SK-N-SH (cell line): ENCODE results near the gene ITGAE. TPM values are rescaled to one million over a fixed set of nuclear protein-coding genes. Genes with fewer than 3 reads are reported as not detected.
"Not testable (repeated sequence)": the region's sequence is repeated elsewhere in the genome, so short reads cannot be mapped to it uniquely, and the experiment has no call there.

ENCODE experiments used
- CTCF ChIA-PET: fragments of 300-600, 350-600 bp; formaldehyde crosslinking; extraction: SDS; loops from one replicate; lab custom pipeline; 2021; lab: Yijun Ruan, JAX
- POLR2A ChIA-PET: fragments of 350-600 bp; sonication (Branson Sonifier 250); formaldehyde crosslinking; extraction: SDS; loops from one replicate; lab custom pipeline; 2020; ENCODE audit warnings: antibody characterized with exemption, inconsistent platforms; lab: Yijun Ruan, JAX
- DNase-seq: peaks from one replicate; pipeline ENCODE4 v3.0.0; 2012
- H2AFZ ChIP-seq: fragments of 200-600 bp; sonication (generic); 2 replicates; pipeline ENCODE4 v1.8.1; 2016; ENCODE audit warnings: antibody characterized with exemption, mild to moderate bottlenecking, low read depth
- H3F3A ChIP-seq: fragments of 200-600 bp; sonication (generic); replicated peaks from 2 replicates; pipeline ENCODE3; 2016; ENCODE audit warnings: antibody characterized with exemption, mild to moderate bottlenecking; ENCODE audit not compliant: insufficient read depth
- H3K27ac ChIP-seq, 2 experiments: fragments of 200-500 bp in 1 of 2; fragments of 200-600 bp in 1 of 2; sonication (Bioruptor generic) in 1 of 2; sonication (generic), shearing (Covaris generic) in 1 of 2; 2 replicates each; pipeline versions ENCODE4 v1.5.1 to v1.6.1; 2014 to 2016; ENCODE audit warnings: low read depth in 2 of 2, inconsistent platforms in 1 of 2, low read length in 1 of 2, mild to moderate bottlenecking in 1 of 2, mixed read lengths in 1 of 2
- H3K27me3 ChIP-seq: fragments of 200-600 bp; sonication (generic), shearing (Covaris generic); 2 replicates; pipeline ENCODE4 v1.6.1; 2016; ENCODE audit warnings: mixed run types; ENCODE audit not compliant: insufficient read depth
- H3K36me3 ChIP-seq, 2 experiments: fragments of 200-500 bp in 1 of 2; fragments of 200-600 bp in 1 of 2; sonication (Bioruptor generic) in 1 of 2; sonication (generic) in 1 of 2; replicated peaks in 1 of 2; 2 replicates each; pipeline versions ENCODE3 to v1.5.1; 2014 to 2016; ENCODE audit warnings: low read length in 1 of 2, mild to moderate bottlenecking in 1 of 2; ENCODE audit not compliant: insufficient read depth in 2 of 2, control insufficient read depth in 1 of 2
- H3K4me1 ChIP-seq, 2 experiments: fragments of 200-500 bp in 1 of 2; fragments of 200-600 bp in 1 of 2; sonication (Bioruptor generic) in 1 of 2; sonication (generic), shearing (Covaris generic) in 1 of 2; 2 replicates each; pipeline versions ENCODE4 v1.5.1 to v1.6.1; 2014 to 2016; ENCODE audit warnings: low read depth in 1 of 2, low read length in 1 of 2, mixed run types in 1 of 2; ENCODE audit not compliant: insufficient read depth in 2 of 2, control insufficient read depth in 1 of 2
- H3K4me2 ChIP-seq: fragments of 200-600 bp; sonication (generic), shearing (Covaris generic); 2 replicates; pipeline ENCODE4 v1.6.1; 2017; ENCODE audit warnings: mixed run types
- H3K4me3 ChIP-seq, 2 experiments: fragments of 200-500 bp in 1 of 2; fragments of 200-600 bp in 1 of 2; sonication (Bioruptor generic) in 1 of 2; sonication (generic), shearing (Covaris generic) in 1 of 2; 2 replicates each; pipeline versions ENCODE4 v1.5.1 to v1.8.1; 2014 to 2016; ENCODE audit warnings: low read depth in 2 of 2, inconsistent platforms in 1 of 2, low read length in 1 of 2, mild to moderate bottlenecking in 1 of 2, mixed read lengths in 1 of 2, moderate library complexity in 1 of 2
- H3K79me2 ChIP-seq: fragments of 200-600 bp; sonication (generic); 2 replicates; pipeline ENCODE4 v1.8.1; 2017; ENCODE audit warnings: mild to moderate bottlenecking; ENCODE audit not compliant: insufficient read depth
- H3K9ac ChIP-seq: fragments of 200-600 bp; sonication (generic); 2 replicates; pipeline ENCODE4 v1.6.1; 2017; ENCODE audit warnings: mixed run types
- H3K9me2 ChIP-seq: fragments of 200-600 bp; sonication (generic); 2 replicates; pipeline ENCODE4 v1.6.1; 2017; ENCODE audit warnings: mixed run types
- H3K9me3 ChIP-seq: fragments of 200-600 bp; sonication (generic); 2 replicates; pipeline ENCODE4 v1.6.1; 2017; ENCODE audit warnings: mixed run types, mild to moderate bottlenecking, moderate library complexity
- H4K20me1 ChIP-seq: fragments of 200-600 bp; sonication (generic); 2 replicates; pipeline ENCODE4 v1.6.1; 2017; ENCODE audit warnings: mild to moderate bottlenecking, mixed run types; ENCODE audit not compliant: insufficient read depth
- FOSL2 ChIP-seq: IDR thresholded peaks from 2 replicates; pipeline ENCODE4 v1.4.0; 2012; ENCODE audit warnings: low read depth, mild to moderate bottlenecking, moderate library complexity, borderline replicate concordance
- GABPA ChIP-seq: IDR thresholded peaks from 2 replicates; pipeline ENCODE4 v1.4.0; 2012; ENCODE audit warnings: low read depth, mild to moderate bottlenecking
- RAD21 ChIP-seq: IDR thresholded peaks from 2 replicates; pipeline ENCODE4 v1.6.1; 2012; ENCODE audit warnings: mild to moderate bottlenecking, low read length
- RCOR1 ChIP-seq: fragments of 150-350 bp; IDR thresholded peaks from 2 replicates; pipeline ENCODE4 v1.6.1; 2017; ENCODE audit warnings: antibody characterized with exemption, low read length
- TAF1 ChIP-seq: IDR thresholded peaks from 2 replicates; pipeline ENCODE4 v1.6.1; 2012; ENCODE audit warnings: low read depth, mild to moderate bottlenecking, low read length, moderate library complexity, borderline replicate concordance
- TEAD4 ChIP-seq: IDR thresholded peaks from 2 replicates; pipeline ENCODE4 v1.4.0; 2012; ENCODE audit warnings: mild to moderate bottlenecking, borderline replicate concordance; ENCODE audit not compliant: insufficient read depth
- WGBS: methylation state at CpG from one replicate; pipeline ENCODE4 v1.1.6; 2017; ENCODE audit warnings: low lambda C conversion rate; 5-methylcytosine and 5-hydroxymethylcytosine counted together
- polyA plus RNA-seq, 3 experiments: library from polyadenylated mRNA; depleted of rRNA; stranded (reverse); fragments of >200 nt; gene quantifications; 2 replicates each; pipeline ENCODE4 v1.2.3, GENCODE V29; 2012
- TF ChIP-seq, protein P1 (sequence below): IDR thresholded peaks from 2 replicates; pipeline ENCODE4 v1.6.1; 2012; ENCODE audit warnings: mild to moderate bottlenecking, low read depth, low read length, moderate library complexity
- TF ChIP-seq, protein P2 (sequence below): IDR thresholded peaks from 2 replicates; pipeline ENCODE4 v1.4.0; 2012; ENCODE audit warnings: low read depth

ITGAE gene
- polyA plus RNA-seq, 1 of the 3 experiments (the other 2 are of a cell fraction) = 56.7 TPM

DNA sequence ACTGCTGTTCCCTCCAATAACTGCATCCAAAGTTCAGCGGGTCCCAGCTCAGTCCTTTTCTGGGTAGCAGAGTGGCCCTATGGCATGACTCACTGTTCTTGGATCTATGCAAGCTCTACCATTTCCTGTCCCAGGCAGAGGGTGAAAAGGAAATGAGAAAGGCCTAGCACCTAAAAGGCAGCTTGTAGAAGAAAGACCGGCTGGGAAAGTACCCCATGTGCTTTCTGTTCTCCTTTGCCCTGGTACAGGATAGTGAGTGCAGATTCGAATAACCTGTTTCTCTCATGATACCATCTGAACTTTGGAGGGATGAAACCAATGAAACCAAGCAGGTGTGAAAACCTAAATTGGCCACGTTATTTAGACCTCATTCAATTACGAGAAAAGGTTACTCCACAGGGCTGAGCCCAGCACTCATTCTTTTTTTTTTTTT is 90.0 kb downstream of the ITGAE start:
- no peak overlapping the region for H3K9ac ChIP-seq
- no peak overlapping the region for H2AFZ ChIP-seq
- 88% methylated on average over 5 of the region's 5 CpGs for WGBS
- no peaks in the 10 kb centered on the region for H3K9me3 ChIP-seq
- H3K4me1 ChIP-seq = 0 out of 4 replicates have a peak, but pooled peaks cover 0 to 4% of the 10 kb centered on the region in 2 experiments
- ChIA-PET CTCF (no interaction called here), POLR2A (interaction anchor here (0.7 kb wide), 1 partner anchor 15 kb away, joined by 3 read pairs; the partner anchor contains the start of gene P2RX5)
- peaks cover 8 to 10% of the 10 kb centered on the region in 2 experiments for H3K36me3 ChIP-seq
- DNase-seq = no peak
- H3K4me3 ChIP-seq = no peak overlapping the region
- H3K27me3 ChIP-seq = no peaks in the 10 kb centered on the region
- no peaks in the 10 kb centered on the region for H4K20me1 ChIP-seq
- TF ChIP-seq FOSL2 (peak; percentile 32; the same call in 1 of the 2 replicates), RCOR1 (no peak), GABPA (peak; percentile 20; the same call in 1 of the 2 replicates)
- H3K27ac ChIP-seq = no peak overlapping the region
- no peaks in the 10 kb centered on the region for H3K9me2 ChIP-seq
- H3K79me2 ChIP-seq = no peaks in the 10 kb centered on the region
- H3K4me2 ChIP-seq = no peak overlapping the region
- H3F3A ChIP-seq = peaks cover 5% of the 10 kb centered on the region

DNA sequence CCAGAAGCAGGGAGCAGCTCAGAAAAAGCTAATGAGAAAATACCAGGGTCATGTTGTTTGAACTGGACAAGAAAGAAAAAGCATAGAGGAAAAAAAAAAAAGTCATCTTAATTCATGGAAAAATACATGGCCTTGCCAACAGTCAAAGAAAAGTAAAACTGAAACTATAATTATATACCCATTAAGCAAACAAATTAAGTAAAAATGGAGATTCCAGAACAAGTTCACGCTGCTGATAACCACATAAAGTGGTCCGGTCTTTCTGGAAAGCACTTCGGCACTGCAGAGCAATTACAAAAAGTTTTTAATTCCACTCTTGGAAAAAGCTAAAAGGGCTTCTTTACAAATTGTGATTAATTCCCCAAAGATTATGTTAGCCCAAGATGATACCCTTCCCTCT is 92.6 kb downstream of the ITGAE start:
- 82% methylated on average over 3 of the region's 3 CpGs for WGBS
- H3K4me2 ChIP-seq = no peak overlapping the region
- no peak overlapping the region for H2AFZ ChIP-seq
- no peaks in the 10 kb centered on the region for H3K9me3 ChIP-seq
- peaks cover 5% of the 10 kb centered on the region for H3F3A ChIP-seq
- H4K20me1 ChIP-seq = no peaks in the 10 kb centered on the region
- no peaks in the 10 kb centered on the region for H3K36me3 ChIP-seq
- H3K9ac ChIP-seq = no peak overlapping the region
- CTCF ChIA-PET = interaction anchor here (1.7 to 2.2 kb wide), 2 partner anchors 25 to 29 kb away, joined by 6 to 8 read pairs; no protein-coding TSS in a partner anchor
- no peak overlapping the region for H3K27ac ChIP-seq
- H3K4me1 ChIP-seq = 0 out of 4 replicates have a peak, but pooled peaks cover 0 to 4% of the 10 kb centered on the region in 2 experiments
- DNase-seq = no peak
- no peak for TF ChIP-seq TEAD4
- TF ChIP-seq, protein P1, sequence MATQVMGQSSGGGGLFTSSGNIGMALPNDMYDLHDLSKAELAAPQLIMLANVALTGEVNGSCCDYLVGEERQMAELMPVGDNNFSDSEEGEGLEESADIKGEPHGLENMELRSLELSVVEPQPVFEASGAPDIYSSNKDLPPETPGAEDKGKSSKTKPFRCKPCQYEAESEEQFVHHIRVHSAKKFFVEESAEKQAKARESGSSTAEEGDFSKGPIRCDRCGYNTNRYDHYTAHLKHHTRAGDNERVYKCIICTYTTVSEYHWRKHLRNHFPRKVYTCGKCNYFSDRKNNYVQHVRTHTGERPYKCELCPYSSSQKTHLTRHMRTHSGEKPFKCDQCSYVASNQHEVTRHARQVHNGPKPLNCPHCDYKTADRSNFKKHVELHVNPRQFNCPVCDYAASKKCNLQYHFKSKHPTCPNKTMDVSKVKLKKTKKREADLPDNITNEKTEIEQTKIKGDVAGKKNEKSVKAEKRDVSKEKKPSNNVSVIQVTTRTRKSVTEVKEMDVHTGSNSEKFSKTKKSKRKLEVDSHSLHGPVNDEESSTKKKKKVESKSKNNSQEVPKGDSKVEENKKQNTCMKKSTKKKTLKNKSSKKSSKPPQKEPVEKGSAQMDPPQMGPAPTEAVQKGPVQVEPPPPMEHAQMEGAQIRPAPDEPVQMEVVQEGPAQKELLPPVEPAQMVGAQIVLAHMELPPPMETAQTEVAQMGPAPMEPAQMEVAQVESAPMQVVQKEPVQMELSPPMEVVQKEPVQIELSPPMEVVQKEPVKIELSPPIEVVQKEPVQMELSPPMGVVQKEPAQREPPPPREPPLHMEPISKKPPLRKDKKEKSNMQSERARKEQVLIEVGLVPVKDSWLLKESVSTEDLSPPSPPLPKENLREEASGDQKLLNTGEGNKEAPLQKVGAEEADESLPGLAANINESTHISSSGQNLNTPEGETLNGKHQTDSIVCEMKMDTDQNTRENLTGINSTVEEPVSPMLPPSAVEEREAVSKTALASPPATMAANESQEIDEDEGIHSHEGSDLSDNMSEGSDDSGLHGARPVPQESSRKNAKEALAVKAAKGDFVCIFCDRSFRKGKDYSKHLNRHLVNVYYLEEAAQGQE = no peak
- TF ChIP-seq RAD21 = no peak
- TF ChIP-seq TAF1 = no peak
- TF ChIP-seq, protein P2, sequence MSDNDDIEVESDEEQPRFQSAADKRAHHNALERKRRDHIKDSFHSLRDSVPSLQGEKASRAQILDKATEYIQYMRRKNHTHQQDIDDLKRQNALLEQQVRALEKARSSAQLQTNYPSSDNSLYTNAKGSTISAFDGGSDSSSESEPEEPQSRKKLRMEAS = no peak
- no peak for TF ChIP-seq FOSL2
- no peak for TF ChIP-seq RCOR1
- TF ChIP-seq, all 33 proteins: peak for 0
- no peak overlapping the region for H3K4me3 ChIP-seq
- POLR2A ChIA-PET = no interaction called here
- H3K27me3 ChIP-seq = no peaks in the 10 kb centered on the region
- H3K79me2 ChIP-seq = no peaks in the 10 kb centered on the region
- H3K9me2 ChIP-seq = no peaks in the 10 kb centered on the region

DNA sequence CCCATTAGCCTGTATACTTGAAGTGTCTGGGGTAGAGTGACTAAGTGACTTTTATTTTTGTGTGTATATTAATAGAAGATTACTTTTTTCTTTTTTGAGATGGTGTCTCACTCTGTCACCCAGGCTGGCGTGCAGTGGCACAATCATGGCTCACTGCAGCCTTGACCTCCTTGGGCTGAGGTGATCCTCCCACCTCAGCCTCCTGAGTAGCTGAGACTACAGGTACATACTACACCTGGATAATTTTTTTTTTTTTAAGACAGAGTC is 95.3 kb downstream of the ITGAE start:
- H3K27me3 ChIP-seq, H3K4me1 ChIP-seq, H3F3A ChIP-seq, H4K20me1 ChIP-seq, DNase-seq, H3K9ac ChIP-seq, H3K4me3 ChIP-seq, H3K36me3 ChIP-seq, H3K9me2 ChIP-seq, H3K79me2 ChIP-seq, H3K4me2 ChIP-seq, POLR2A ChIA-PET, CTCF ChIA-PET, H3K9me3 ChIP-seq, H3K27ac ChIP-seq, H2AFZ ChIP-seq: not testable (repeated sequence)
- 100% methylated on average over 1 of the region's 1 CpG for WGBS
